ENCODE results near the gene SLC49A4.
"Not testable (repeated sequence)": the region's sequence is repeated elsewhere in the genome, so short reads cannot be mapped to it uniquely, and the experiment has no call there.

SLC49A4 gene, protein sequence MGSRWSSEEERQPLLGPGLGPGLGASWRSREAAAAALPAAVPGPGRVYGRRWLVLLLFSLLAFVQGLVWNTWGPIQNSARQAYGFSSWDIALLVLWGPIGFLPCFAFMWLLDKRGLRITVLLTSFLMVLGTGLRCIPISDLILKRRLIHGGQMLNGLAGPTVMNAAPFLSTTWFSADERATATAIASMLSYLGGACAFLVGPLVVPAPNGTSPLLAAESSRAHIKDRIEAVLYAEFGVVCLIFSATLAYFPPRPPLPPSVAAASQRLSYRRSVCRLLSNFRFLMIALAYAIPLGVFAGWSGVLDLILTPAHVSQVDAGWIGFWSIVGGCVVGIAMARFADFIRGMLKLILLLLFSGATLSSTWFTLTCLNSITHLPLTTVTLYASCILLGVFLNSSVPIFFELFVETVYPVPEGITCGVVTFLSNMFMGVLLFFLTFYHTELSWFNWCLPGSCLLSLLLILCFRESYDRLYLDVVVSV

DNA sequence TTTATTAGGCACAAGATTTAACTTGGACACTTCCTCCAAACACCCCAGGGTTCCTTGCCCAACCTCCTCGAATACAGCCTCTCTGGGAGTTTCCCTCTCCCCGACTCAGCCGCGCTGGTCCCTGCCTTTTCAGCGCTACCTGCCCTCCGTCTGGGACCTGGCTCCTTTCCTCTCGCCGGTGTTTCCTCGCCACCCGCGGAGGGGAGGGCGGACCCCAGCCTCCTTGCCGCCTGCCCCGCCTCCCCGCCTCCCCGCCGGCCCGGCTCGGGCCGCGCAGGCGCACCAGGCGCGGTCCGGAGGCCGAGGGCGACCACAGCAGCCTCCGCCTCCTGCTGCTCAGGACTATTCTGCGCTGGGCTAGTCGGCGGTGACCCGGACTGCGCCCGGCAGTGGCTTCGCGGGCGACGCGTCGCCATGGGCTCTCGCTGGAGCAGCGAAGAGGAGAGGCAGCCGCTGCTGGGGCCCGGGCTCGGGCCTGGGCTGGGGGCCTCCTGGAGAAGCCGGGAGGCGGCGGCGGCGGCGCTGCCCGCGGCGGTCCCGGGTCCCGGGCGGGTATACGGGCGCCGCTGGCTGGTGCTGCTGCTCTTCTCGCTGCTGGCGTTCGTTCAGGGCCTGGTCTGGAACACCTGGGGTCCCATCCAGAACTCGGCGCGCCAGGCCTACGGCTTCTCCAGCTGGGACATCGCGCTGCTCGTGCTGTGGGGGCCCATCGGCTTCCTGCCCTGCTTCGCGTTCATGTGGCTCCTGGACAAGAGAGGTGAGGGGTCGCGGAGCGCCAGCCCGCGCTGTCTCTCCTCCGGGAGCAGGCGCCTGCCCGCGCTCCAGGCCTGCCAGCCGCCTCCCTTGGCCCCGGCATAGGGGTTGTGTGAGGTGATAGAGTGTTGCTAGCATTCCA, at the start of gene SLC49A4:
SLC49A4 (plus strand) TSS at position 291 of the 895 bp plus-strand sequence; CDS start at position 415, 124 bp downstream.
- peak; percentile 13 for DNase-seq (ENCODE audit: low read depth, low spot score)

DNA sequence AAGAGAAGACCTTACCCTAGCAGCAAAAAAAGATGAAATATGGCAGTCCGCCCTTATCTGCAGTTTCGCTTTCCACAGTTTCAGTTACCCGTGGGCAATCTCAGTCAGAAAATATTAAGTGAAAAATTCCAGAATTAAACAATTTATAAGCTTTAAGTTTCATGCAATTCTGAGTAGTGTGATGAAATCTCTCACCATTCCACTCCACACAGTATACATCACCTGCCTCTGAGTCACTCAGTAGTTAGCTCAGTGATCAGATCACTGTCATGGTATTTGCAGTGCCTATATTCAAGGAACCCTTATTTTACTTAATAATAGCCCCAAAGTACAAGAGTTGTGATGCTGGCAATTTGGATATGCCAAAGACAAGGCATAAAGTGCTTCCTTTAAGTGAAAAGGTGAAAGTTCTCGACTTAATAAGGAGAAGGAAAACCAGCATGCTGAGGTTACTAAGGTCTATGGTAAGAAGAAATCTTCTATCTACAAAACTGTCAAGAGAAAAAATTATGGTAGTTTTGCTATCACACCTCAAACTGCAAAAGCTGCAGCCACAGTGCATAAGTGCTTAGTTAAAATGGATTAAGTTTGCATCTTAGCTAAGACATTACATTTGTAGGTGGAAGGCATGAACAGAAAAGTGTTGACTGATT, 49.4 kb upstream of the SLC49A4 start:
- DNase-seq (ENCODE audit: low read depth, low spot score): no peak

DNA sequence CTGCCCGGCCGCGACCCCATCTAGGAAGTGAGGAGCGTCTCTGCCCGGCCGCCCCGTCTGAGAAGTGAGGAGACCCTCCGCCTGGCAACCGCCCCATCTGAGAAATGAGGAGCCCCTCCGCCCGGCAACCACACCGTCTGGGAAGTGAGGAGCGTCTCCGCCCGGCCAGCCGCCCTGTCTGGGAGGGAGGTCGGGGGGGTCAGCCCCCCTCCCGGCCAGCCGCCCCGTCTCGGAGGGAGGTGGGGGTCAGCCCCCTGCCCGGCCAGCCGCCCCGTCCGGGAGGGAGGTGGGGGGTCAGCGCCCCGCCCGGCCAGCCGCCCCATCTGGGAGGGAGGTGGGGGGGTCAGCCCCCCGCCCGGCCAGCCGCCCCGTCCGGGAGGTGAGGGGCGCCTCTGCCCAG, 47.6 kb upstream of the SLC49A4 start:
- not testable (repeated sequence) for DNase-seq (ENCODE audit: low read depth, low spot score)

DNA sequence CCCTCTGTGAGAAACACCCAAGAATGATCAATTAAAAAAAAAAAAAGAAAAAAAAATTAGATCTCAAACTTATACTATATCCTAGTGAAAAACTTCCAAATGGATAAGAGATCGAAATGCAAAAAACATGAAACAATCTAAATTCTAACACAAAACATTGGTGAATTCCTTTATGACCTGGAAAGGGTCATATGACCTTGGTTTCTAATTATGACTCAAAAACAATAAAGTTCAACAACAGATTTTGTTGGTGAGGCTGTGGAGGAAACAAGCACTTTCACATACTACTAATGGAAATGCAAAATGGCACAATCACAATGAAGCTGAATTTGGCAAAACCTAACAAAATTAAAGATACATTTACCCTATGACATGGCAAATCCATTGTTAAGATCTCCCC, 46.5 kb upstream of the SLC49A4 start:
- DNase-seq (ENCODE audit: low read depth, low spot score): no peak

DNA sequence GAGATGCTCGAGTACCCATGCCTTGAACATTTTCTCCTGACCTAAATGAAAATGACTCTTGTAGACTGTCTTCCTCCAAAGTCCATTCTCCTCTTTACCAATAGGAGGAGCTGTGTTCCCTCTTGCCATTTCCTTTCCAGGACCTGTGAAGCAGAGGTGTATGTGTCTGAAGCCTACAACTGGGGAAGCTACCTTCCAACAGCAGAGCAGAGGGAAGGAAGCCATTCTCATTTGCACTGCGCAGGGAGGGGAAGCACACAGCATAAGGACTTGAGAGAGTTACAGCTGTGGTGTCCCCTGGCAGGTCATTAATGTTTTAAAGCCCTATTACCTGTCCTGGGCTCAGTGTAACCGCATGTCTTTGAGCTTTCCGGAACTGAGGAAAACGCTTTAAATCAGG, 39.9 kb upstream of the SLC49A4 start:
- no peak for DNase-seq (ENCODE audit: low read depth, low spot score)

DNA sequence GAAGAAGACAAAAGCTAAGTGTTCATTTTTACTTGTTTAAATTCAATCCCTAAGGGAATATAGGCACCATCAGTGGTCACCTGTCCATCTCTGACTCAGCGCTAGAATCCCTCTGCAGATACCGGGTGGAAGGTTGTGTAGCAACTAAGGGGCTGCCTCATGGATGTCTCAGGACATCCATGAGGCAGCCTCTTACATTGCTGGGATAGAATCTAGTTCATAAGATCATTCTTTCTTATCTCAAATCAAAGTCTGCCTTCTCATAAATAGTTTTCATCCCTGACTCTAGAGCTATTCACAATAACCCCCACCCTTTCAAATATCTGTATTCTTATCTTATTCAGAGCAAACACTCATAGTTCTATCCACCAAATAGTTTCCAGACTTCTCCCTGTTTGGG, 39.4 kb upstream of the SLC49A4 start:
- DNase-seq (ENCODE audit: low read depth, low spot score): no peak

DNA sequence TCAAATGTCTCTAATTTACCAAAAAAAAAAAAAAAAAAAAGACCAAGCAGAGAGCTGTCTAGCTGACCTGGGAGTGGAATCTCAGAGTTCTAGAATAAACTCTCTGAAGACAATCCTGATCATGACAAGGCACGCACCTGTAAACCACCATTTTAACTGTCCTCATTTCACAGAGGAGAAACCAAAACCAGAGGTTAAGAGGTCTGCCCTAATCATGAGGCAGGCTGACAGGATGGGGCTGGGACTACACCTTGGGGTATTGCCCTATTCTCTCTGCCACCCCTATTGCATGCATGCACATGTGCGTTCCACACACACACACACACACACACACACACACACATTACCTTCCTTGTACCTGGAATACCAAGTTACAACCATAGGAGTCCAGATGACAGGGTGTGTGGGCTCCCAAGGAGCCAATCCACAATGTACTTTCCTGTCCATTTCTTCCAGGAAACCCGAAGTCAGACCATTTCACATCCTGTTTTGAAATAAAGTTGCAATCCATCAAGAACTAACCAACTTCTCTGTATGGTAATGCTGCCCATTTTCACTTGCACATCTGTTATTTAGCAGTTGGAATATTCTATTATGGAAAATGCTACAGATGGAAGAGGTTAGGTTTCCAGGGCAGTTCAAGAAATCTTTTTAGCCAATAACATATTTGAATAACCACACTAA, 35.9 kb upstream of the SLC49A4 start:
- DNase-seq (ENCODE audit: low read depth, low spot score): no peak

DNA sequence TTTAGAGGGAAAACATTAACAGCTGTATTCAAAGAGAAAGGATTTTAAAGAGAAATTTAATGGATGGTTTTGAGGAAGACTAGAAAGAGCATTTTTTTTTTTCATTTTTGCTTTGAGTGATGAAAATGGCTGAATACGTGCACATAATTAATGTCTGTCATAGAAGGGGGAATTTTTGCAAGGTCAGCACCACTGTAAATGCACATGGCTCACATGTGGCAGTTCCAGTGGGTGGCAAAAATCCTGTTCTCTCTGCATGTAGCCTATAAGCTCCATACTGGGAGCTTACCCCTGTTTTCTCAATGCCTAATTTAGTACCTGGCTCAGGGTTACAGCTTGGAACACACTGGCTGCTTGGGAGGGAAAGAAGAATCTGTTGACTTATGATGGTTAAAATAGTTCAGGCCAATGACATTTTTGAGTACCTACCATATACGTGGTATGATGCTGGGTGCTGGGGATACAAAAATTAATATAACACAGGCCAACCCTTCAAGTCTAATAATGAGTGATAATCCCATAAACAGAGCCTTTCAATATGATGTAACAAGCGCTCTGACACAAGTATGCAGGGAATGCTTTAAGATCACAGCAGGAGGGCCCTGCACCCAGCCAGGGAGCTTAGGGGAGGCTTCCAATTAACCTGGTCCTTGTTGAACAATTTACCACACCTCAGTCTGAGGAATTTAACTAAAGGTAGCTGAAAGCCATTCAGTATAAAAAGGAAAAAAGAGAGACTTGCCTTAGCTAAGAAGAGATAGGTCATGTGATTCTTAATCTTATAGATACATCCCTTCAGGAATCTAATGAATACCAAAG, 34.2 kb upstream of the SLC49A4 start:
- no peak for DNase-seq (ENCODE audit: low read depth, low spot score)

DNA sequence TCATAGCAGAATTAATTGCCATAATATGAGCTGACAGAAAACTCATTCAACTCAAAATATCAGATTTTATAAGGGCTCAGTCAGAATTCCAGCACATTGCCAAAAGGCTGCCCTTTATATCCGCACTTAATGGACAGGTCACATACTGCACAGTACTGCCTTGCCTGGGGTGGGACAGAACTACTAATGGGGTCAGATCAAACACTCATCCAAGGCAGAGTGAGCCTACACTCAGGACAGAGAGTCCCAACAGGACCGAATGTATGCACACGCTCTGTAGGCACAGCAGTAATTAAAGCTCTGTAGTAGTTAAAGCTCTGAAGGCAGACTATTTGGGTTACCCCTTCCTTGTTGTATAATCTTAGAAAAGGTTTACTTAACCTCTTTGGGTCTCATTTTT, 28.4 kb upstream of the SLC49A4 start:
- no peak for DNase-seq (ENCODE audit: low read depth, low spot score)

DNA sequence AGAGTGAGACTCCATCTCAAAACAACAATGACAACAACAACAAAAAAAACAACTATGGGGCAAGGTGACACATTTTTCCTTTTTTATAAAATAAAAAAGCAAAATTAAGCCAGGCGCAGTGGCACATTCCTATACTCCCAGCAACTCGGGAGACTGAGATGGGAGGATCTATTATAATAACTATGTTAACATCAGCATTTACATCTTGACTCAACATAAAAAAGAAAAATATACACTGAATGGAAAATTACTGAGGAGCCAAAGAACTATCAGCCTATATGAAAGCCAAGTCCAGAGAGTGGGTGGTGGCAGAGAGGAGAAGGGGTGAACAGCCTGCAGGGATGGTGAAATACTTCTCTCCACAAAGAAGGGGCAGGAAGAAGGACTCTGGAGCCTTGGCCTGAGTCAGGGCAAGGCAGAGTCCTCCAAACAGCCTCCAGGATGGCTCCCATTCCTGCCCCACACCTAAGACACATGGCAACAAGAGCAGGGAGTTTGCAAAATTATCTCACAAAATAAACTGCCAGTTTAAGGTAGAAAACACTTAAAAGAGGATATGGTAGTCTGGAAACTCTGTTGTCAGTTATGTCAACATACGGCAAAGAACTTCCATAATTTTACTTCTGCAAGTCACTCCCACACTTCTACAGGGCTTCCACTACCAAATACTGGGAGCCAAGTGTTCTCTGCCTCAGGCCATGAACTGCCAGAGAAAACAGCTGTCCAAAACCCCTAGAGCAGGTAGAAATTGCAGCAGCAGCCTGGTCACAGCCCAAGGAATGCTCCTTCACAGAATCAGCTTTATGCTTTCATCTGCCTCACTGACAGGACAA, 27.1 kb upstream of the SLC49A4 start:
- no peak for DNase-seq (ENCODE audit: low read depth, low spot score)

DNA sequence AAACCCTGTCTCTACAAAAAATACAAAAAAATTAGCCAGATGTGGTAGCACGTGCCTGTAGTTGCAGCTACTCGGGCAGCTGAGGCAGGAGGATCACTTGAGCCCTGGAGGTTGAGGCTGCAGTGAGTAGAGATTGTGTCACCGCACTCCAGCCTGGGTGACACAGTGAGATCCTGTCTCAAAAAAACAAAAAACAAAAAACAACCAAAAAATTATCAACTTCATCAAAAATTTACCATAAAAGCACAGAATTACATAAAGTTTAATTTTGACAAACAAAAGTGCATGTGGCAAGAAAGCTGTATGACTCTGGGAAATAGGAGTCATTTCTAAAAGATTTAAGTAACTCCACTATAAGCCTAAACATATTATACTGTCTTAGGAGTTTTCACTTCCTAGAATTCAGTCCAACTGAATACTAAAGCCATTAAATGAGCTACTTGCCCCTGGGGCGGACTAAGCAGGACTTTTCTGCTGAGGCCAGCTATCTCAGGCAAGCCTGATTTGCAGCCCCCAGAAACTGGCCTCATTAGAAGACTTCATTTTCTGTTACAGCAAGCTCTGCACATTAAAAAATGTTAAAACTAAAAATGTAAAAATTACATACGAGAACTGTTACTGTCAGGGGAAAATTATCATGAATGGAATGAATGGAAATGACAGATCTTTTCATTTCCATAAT, 24.2 kb upstream of the SLC49A4 start:
- no peak for DNase-seq (ENCODE audit: low read depth, low spot score)

DNA sequence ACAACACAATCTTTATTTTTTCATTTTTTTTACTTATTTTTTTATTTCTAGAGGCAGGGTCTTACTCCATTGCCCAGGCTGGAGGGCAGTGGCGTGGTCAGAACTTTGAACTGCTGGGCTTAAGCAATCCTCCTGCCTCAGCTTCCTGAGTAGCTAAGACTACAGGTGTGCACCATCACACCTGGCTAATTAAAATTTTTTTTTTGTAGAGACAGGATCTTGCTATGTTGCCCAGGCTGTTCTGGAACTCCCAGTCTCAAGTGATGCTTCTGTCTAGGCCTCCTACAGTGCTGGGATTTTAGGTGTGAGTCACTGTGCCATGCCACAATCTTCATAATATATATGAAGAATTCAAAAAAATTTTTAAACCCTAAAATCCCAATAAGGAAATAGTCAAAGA, 22.0 kb upstream of the SLC49A4 start:
- no peak for DNase-seq (ENCODE audit: low read depth, low spot score)

DNA sequence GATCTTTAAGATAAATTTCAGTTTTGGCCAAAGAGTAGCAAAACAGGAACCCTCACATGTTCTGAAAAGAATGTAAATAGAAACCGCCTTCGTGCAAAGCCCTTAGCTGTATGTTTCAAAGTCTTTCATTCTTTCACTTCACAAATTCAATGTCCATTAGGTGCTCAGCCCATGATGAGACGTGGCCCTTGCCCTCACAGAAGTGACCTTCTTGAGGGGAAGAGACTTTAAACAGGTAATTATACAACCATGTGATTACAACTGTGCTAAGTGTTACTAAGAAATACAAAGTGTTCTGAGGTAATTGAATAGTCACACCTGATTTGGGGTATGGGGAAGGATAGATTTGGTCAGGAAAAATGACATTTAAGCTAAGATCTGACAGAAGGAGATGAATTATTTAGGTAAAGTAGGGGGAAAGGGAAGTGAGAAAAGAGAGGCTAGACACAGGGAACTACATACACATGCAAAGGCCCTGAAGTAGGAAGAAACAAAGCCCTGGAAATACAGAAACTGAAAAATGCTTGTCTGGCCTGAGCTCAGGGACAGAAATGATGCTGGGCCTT, 20.8 kb upstream of the SLC49A4 start:
- DNase-seq (ENCODE audit: low read depth, low spot score): no peak

DNA sequence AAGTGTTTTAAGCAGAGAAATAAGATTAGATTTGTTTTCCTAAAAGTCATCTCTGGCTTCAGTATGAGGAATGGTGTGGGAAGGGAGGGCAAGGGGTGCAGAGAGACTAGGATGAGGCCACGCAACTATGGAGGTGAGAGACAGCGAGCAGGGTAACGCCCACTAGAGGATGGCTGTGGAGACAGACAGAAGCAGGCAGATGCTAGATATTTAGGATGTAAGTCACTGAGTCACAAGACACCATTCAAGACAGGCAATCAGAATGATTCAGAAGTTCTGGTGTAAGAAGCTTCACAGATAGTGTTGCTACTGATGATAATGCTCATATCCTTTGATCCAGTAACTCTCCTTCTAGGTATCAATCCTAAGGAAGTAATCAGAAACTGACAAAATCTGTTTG, 20.3 kb upstream of the SLC49A4 start:
- no peak for DNase-seq (ENCODE audit: low read depth, low spot score)

DNA sequence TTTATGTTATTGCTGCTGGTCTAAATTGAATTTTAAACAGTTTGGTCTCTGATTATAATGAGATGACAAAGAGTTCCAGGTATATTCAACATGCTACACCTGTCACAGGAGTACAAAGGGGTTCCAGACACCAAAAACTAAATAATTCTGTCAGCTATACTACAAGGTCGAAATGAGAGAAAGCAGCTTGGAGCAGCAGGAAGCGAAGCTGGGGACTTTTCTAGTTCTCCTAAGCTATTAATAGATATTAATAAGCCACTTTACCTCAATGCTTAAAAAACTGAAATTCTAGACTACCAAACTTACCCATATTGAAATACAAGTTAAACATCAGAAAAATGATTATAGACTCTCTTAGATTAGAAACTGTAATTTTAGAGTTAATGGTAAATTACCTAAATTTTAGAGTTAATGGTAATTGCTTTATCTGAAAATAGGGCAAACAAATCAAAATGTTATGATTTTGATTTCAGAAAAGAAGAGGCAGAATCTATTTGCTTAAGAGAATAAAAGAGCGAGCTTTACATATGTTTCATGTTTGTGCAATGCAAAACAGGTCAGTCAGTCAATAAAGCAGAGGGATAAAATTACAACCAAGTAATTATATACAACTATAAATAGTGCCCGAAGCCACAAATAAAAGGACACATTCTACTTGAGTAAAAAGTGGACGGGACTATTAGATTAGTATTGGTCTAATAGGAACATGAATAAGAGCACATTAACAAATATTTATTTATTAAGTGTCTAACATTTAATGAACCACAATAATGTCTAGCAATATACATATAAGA, 18.0 kb upstream of the SLC49A4 start:
- DNase-seq (ENCODE audit: low read depth, low spot score): no peak

DNA sequence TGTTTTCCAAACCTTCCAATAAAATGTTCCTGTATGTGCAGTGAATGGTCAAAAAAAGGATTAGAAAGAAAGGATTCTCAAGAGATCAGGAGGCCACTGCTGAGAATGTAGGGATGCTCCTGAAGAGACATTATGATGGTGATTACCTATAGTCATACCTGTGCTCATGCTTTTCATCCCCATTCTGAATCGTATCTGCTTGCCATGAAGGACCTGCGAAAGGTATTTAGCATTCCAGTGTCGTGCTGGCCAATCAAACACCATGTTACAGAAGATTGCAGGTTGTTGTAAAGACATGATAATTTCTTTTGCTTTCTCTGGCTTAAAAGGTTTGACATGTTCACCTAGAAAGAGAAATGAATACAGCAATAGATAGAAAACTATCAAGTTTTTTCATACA, 17.3 kb upstream of the SLC49A4 start:
- DNase-seq (ENCODE audit: low read depth, low spot score): no peak

DNA sequence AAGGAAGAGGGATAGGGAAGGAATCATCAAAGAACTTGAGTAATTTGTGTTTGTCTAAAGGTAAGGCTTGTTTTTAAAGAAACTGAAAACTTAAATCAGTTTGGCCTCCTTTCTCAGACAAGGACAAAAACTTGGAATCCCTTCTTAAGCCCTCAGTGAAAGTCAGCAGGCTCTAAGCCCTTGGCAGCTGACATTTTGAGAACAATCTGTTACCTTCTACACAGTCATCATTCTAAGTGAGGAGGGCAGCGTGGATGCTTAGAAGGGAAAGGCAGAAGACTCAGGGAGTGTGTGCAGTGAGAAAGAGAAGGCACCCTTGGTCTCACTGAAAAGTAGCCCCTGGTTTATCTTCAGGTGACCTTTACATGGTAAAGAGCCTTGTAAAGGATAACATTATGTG, 12.1 kb upstream of the SLC49A4 start:
- no peak for DNase-seq (ENCODE audit: low read depth, low spot score)

DNA sequence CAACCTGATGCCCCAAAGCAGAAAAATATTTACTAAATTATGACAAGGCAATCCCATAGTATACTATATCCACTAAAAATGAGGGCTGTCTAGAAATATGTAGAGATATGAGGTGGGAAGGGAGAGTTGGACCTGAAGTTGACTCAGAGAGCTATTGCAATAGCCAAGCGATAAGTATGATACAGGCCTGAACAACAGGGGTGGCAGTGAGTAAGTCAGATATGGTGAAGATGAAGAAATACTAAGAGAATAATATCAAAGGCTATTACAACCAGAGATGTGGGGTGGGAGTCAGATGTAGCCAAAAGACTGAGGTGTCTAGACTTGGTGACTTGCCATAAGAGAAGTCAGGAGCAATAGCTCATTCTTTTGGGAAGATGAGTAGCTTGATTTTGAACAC, 10.4 kb upstream of the SLC49A4 start:
- no peak for DNase-seq (ENCODE audit: low read depth, low spot score)
